Loucy (cell line): Measurements from ENCODE around the gene HSPG2.

Experiments
- H2AFZ ChIP-seq: fragments of 200-600 bp; sonication (generic); 2 replicates; pipeline ENCODE4 v1.6.0; 2016; ENCODE audit warnings: antibody characterized with exemption, mild to moderate bottlenecking, low read length, moderate library complexity
- H3F3A ChIP-seq: fragments of 200-600 bp; 2 replicates; pipeline ENCODE4 v1.6.0; 2016; ENCODE audit warnings: antibody characterized with exemption, low read depth, mild to moderate bottlenecking
- H3K27me3 ChIP-seq: fragments of 200-600 bp; sonication (generic); 2 replicates; pipeline ENCODE4 v1.6.1; 2014; ENCODE audit warnings: low read length, mild to moderate bottlenecking; ENCODE audit not compliant: insufficient read depth, poor library complexity, severe bottlenecking
- H3K36me3 ChIP-seq: fragments of 200-600 bp; sonication (generic); 2 replicates; pipeline ENCODE4 v1.6.1; 2016; ENCODE audit warnings: low read length; ENCODE audit not compliant: insufficient read depth
- H3K4me1 ChIP-seq: fragments of 200-600 bp; sonication (generic); 2 replicates; pipeline ENCODE4 v1.5.1; 2014; ENCODE audit warnings: low read length, mild to moderate bottlenecking; ENCODE audit not compliant: insufficient read depth, poor library complexity, severe bottlenecking
- H3K4me2 ChIP-seq: fragments of 200-600 bp; sonication (generic); 2 replicates; pipeline ENCODE4 v1.6.0; 2014; ENCODE audit warnings: antibody characterized with exemption, low read length, low read depth, mild to moderate bottlenecking; ENCODE audit not compliant: poor library complexity, severe bottlenecking
- H3K4me3 ChIP-seq: fragments of 200-600 bp; sonication (generic); 2 replicates; pipeline ENCODE4 v1.5.1; 2014; ENCODE audit warnings: low read length, mild to moderate bottlenecking, mixed read lengths; ENCODE audit not compliant: poor library complexity, severe bottlenecking
- H3K79me2 ChIP-seq: fragments of 200-600 bp; sonication (generic); 2 replicates; pipeline ENCODE4 v1.6.1; 2014; ENCODE audit warnings: low read length; ENCODE audit not compliant: insufficient read depth
- H3K9ac ChIP-seq: fragments of 200-600 bp; sonication (generic); 2 replicates; pipeline ENCODE4 v1.6.0; 2014; ENCODE audit warnings: mild to moderate bottlenecking, low read depth, low read length, moderate library complexity; ENCODE audit not compliant: poor library complexity, severe bottlenecking
- H3K9me2 ChIP-seq: fragments of 200-600 bp; sonication (generic); replicated peaks from 2 replicates; pipeline ENCODE4 v1.6.1; 2016; ENCODE audit warnings: low read depth, low read length, mixed read lengths
- H3K9me3 ChIP-seq: fragments of 200-600 bp; sonication (generic); 2 replicates; pipeline ENCODE4 v1.6.1; 2014; ENCODE audit warnings: mild to moderate bottlenecking, antibody characterized with exemption, low read length, low read depth; ENCODE audit not compliant: insufficient read depth
- H4K20me1 ChIP-seq: fragments of 200-600 bp; sonication (generic); 2 replicates; pipeline ENCODE4 v1.6.0; 2014; ENCODE audit warnings: antibody characterized with exemption, low read length, mild to moderate bottlenecking; ENCODE audit not compliant: insufficient read depth, poor library complexity, severe bottlenecking
- EZH2phosphoT487 ChIP-seq: fragments of 200-600 bp; IDR thresholded peaks from 2 replicates; pipeline ENCODE4 v1.6.1; 2018; ENCODE audit warnings: antibody characterized with exemption, mild to moderate bottlenecking, moderate library complexity, borderline replicate concordance
- TF ChIP-seq, protein P1 (sequence below): fragments of 200-600 bp; sonication (generic); conservative IDR thresholded peaks from 2 replicates; pipeline ENCODE4 v1.5.1; 2014; ENCODE audit warnings: mild to moderate bottlenecking, antibody characterized with exemption, low read length

The HSPG2 gene

GRCh38 chr1:21857142-21857839, 79.8 kb downstream of the HSPG2 start:
- Histone ChIP-seq H3K36me3 (no peaks in the 10 kb centered on the region), H3K79me2 (no peaks in the 10 kb centered on the region), H3K9me3 (no peaks in the 10 kb centered on the region), H3K4me1 (peaks cover 9% of the 10 kb centered on the region), H3K4me2 (peak overlapping the region; percentile 11), H3F3A (no peaks in the 10 kb centered on the region), H4K20me1 (no peaks in the 10 kb centered on the region), H3K27me3 (no peaks in the 10 kb centered on the region), H3K9me2 (no peaks in the 10 kb centered on the region), H3K9ac (no peak overlapping the region), H3K4me3 (no peak overlapping the region), H2AFZ (no peak overlapping the region)
- TF ChIP-seq, protein P1, sequence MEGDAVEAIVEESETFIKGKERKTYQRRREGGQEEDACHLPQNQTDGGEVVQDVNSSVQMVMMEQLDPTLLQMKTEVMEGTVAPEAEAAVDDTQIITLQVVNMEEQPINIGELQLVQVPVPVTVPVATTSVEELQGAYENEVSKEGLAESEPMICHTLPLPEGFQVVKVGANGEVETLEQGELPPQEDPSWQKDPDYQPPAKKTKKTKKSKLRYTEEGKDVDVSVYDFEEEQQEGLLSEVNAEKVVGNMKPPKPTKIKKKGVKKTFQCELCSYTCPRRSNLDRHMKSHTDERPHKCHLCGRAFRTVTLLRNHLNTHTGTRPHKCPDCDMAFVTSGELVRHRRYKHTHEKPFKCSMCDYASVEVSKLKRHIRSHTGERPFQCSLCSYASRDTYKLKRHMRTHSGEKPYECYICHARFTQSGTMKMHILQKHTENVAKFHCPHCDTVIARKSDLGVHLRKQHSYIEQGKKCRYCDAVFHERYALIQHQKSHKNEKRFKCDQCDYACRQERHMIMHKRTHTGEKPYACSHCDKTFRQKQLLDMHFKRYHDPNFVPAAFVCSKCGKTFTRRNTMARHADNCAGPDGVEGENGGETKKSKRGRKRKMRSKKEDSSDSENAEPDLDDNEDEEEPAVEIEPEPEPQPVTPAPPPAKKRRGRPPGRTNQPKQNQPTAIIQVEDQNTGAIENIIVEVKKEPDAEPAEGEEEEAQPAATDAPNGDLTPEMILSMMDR = no peak
- no peak for TF ChIP-seq EZH2phosphoT487

DNA sequence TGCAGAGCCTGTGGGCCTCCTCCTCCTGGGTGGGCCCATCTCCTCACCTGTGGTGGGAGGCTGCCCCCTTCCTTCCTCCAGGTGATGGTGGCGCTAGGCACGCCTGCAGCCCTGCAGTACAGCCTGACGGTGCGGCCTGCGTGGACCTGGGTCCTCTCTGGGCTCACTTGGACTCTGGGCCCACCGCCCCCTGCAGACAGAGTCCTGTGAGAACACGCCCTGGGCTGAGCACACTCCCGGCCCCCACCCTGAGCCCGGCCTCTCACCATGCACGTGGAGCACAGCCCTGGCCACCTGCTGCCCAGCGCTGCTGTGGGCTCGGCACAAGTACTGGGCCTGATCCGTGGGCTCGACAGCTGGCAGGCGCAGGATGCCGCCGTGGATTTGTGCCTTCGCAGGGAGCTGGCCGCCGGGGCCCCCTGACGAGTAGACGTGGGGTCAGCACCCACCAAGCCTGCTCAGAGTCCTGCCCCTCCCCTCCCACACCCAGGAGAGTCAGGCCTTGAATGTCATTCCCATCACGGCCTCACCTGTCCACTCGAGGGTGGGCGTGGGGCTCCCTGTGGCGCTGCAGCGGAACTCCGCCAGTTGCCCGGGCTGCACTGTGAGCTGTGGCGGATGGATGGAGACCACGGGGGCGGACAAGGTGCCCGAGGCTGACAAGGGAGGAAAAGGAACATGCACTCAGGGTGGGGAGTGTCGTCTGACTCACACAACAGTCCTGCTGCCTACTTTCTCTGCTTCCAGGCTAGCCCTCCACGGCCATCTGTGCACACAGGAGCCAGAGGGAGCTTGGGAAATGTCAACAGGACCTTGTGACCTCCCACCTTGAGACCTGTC, 81.6 kb downstream of the HSPG2 start:
- Histone ChIP-seq H3K9me3 (no peaks in the 10 kb centered on the region), H2AFZ (no peak overlapping the region), H3F3A (no peaks in the 10 kb centered on the region), H3K79me2 (no peaks in the 10 kb centered on the region), H3K9me2 (no peaks in the 10 kb centered on the region), H3K4me1 (peaks cover 9% of the 10 kb centered on the region), H3K36me3 (no peaks in the 10 kb centered on the region), H3K4me3 (no peak overlapping the region), H3K9ac (no peak overlapping the region), H3K27me3 (no peaks in the 10 kb centered on the region), H4K20me1 (no peaks in the 10 kb centered on the region), H3K4me2 (no peak overlapping the region)
- no peak for TF ChIP-seq EZH2phosphoT487
- TF ChIP-seq, protein P1 = no peak

DNA sequence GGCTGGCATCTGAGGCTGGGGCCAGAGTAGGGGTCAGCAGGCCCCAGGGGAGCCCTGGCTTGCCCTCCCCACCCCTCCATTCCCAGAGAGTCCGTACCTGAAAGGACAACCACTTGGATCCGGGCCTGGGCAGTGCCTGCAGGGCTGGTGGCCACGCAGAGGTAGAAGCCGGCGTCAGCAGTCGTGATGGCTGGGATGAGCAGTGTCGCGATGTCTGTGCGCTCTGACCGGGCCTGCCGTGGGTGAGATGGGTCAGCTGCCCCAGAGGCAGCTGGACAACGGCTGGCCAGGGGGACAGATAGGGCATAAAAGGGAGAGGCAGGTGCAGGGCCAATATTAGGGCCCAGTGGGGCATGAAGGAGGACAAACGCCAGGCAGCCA, 82.4 kb downstream of the HSPG2 start:
- Histone ChIP-seq H3K4me1 (peaks cover 9% of the 10 kb centered on the region), H3K36me3 (no peaks in the 10 kb centered on the region)

More for the DNA sequence above, 82.4 kb downstream of the HSPG2 start:
- no peaks in the 10 kb centered on the region for H4K20me1 ChIP-seq
- no peaks in the 10 kb centered on the region for H3K27me3 ChIP-seq
- H3K4me2 ChIP-seq = no peak overlapping the region
- no peak overlapping the region for H3K4me3 ChIP-seq
- H3K79me2 ChIP-seq = no peaks in the 10 kb centered on the region
- H2AFZ ChIP-seq = no peak overlapping the region
- no peak for TF ChIP-seq EZH2phosphoT487
- TF ChIP-seq, protein P1 = no peak
- no peaks in the 10 kb centered on the region for H3F3A ChIP-seq
- no peaks in the 10 kb centered on the region for H3K9me3 ChIP-seq
- H3K9me2 ChIP-seq = no peaks in the 10 kb centered on the region
- no peak overlapping the region for H3K9ac ChIP-seq
